ENCODE data around the gene LRCOL1.

The LRCOL1 gene

GRCh38 chr12:132610866-132611602, 652 bp upstream of the LRCOL1 start:
- DNase-seq (ENCODE audit: low read depth): no peak
- no peak for TF ChIP-seq CTCF (IDR thresholded peaks at IDR 0.05; ENCODE audit: insufficient read depth, low read depth, low read length, missing control alignments)
- no peak overlapping the region for H3K4me3 ChIP-seq (ENCODE audit: low read length)

GRCh38 chr12:132608231-132609171, 1.9 kb downstream of the LRCOL1 start:
- no peak overlapping the region for H3K4me3 ChIP-seq (ENCODE audit: low read length)
- TF ChIP-seq CTCF (IDR thresholded peaks at IDR 0.05; ENCODE audit: insufficient read depth, low read depth, low read length, missing control alignments): no peak
- DNase-seq (ENCODE audit: low read depth): no peak

- TF ChIP-seq CTCF (IDR thresholded peaks at IDR 0.05; ENCODE audit: insufficient read depth, low read depth, low read length, missing control alignments): no peak
These were observed 3.5 kb downstream of the LRCOL1 start for GRCh38 chr12:132606927-132607326.

GRCh38 chr12:132606466-132606865, 3.9 kb downstream of the LRCOL1 start:
- no peak for TF ChIP-seq CTCF (IDR thresholded peaks at IDR 0.05; ENCODE audit: insufficient read depth, low read depth, low read length, missing control alignments)
- no peak overlapping the region for H3K4me3 ChIP-seq (ENCODE audit: low read length)
- no peak for DNase-seq (ENCODE audit: low read depth)

More at GRCh38 chr12:132606927-132607326, 3.5 kb downstream of the LRCOL1 start:
- DNase-seq (ENCODE audit: low read depth): no peak
- no peak overlapping the region for H3K4me3 ChIP-seq (ENCODE audit: low read length)

GRCh38 chr12:132605892-132606291, 4.5 kb downstream of the LRCOL1 start:
- TF ChIP-seq CTCF (IDR thresholded peaks at IDR 0.05; ENCODE audit: insufficient read depth, low read depth, low read length, missing control alignments): no peak
- H3K4me3 ChIP-seq (ENCODE audit: low read length): no peak overlapping the region
- DNase-seq (ENCODE audit: low read depth): no peak

- no peak overlapping the region for H3K4me3 ChIP-seq (ENCODE audit: low read length)
- no peak for TF ChIP-seq CTCF (IDR thresholded peaks at IDR 0.05; ENCODE audit: insufficient read depth, low read depth, low read length, missing control alignments)
These were observed 5.5 kb downstream of the LRCOL1 start for GRCh38 chr12:132604668-132605441.

More at GRCh38 chr12:132604668-132605441, 5.5 kb downstream of the LRCOL1 start:
- DNase-seq (ENCODE audit: low read depth): no peak
